ENCODE results near the gene NEK6.

DNA sequence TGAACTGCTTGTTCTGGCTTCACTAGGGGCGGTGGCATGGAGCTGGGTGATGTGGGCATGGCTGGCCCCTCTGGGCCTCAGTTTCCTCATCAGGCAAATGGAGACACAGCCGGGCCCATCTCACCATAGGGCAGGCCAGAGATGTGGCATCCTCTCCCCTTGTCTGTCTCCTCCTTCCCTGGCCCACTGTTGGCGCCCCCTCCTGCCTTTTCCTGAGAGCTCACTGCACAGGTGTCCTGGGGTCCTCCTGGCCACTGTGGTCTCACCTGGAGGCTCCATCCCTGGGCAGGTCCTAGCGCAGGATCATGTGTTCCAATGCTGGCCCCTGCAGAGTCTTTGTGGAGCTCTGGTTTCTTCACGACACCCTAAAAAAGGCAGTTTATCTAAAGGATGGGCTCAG, 53.5 kb downstream of the NEK6 start:
- TF ChIP-seq, protein P1, sequence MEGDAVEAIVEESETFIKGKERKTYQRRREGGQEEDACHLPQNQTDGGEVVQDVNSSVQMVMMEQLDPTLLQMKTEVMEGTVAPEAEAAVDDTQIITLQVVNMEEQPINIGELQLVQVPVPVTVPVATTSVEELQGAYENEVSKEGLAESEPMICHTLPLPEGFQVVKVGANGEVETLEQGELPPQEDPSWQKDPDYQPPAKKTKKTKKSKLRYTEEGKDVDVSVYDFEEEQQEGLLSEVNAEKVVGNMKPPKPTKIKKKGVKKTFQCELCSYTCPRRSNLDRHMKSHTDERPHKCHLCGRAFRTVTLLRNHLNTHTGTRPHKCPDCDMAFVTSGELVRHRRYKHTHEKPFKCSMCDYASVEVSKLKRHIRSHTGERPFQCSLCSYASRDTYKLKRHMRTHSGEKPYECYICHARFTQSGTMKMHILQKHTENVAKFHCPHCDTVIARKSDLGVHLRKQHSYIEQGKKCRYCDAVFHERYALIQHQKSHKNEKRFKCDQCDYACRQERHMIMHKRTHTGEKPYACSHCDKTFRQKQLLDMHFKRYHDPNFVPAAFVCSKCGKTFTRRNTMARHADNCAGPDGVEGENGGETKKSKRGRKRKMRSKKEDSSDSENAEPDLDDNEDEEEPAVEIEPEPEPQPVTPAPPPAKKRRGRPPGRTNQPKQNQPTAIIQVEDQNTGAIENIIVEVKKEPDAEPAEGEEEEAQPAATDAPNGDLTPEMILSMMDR (IDR thresholded peaks at IDR 0.05) = no peak
- no peak for TF ChIP-seq POLR2A (IDR thresholded peaks at IDR 0.05)

Data from body of pancreas (tissue), 4 donors.